ENCODE results near the gene IMP3. TPM values are rescaled to one million over a fixed set of nuclear protein-coding genes. Genes with fewer than 3 reads are reported as not detected.

Gene IMP3
- total RNA-seq, 1 donor from 2014 or later = 68.4 TPM

DNA sequence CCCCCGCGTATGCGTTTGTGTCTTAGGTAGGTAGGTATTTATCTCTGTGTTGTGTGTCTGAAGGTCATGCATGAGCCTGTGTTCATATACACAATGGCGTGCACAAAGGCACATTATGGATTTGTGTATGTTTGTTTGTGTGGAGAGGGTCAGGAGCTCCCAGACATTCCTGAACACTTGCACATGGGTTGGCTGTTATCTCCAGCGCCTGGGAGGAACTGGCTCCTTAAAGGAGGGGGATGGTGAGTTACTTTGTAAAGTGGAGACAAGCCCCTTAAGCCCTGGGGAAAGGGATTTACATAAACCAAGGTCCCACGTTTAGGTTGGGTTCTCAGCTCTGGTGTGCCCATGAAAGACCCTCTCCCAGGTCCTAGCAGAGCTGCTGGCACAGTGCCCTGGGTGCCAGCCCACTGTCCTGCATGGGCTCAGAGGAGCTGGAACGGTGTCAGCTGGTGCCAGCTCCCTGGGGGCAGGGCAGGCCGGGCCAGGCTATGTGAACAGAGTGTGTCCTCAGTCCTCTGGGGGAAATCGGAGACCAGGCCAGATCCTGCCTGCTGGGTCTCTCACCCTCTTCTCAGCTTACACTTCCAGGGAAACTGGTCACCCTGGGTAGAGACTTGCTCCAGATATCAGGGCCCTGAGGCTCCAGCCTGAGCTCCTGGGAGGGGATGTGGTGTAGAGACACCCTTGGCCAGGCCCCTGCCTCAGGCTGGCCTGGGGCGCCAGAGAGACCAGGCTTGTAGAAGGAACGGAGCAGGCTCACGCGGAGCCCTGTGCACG lies 32.8 kb upstream of the IMP3 start:
- no peak for DNase-seq (ENCODE audit: extremely low spot score, unreplicated experiment)
- H3K27me3 Mint-ChIP-seq = no peaks in the 10 kb centered on the region
- peak overlapping the region; percentile 56 for H3K4me3 Mint-ChIP-seq
- H3K4me1 Mint-ChIP-seq (ENCODE audit: unreplicated experiment) = peaks cover 5% of the 10 kb centered on the region
- TF ChIP-seq, protein P1, sequence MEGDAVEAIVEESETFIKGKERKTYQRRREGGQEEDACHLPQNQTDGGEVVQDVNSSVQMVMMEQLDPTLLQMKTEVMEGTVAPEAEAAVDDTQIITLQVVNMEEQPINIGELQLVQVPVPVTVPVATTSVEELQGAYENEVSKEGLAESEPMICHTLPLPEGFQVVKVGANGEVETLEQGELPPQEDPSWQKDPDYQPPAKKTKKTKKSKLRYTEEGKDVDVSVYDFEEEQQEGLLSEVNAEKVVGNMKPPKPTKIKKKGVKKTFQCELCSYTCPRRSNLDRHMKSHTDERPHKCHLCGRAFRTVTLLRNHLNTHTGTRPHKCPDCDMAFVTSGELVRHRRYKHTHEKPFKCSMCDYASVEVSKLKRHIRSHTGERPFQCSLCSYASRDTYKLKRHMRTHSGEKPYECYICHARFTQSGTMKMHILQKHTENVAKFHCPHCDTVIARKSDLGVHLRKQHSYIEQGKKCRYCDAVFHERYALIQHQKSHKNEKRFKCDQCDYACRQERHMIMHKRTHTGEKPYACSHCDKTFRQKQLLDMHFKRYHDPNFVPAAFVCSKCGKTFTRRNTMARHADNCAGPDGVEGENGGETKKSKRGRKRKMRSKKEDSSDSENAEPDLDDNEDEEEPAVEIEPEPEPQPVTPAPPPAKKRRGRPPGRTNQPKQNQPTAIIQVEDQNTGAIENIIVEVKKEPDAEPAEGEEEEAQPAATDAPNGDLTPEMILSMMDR (conservative IDR thresholded peaks at IDR 0.05) = no peak
- H3K9me3 Mint-ChIP-seq = no peaks in the 10 kb centered on the region
- no peaks in the 10 kb centered on the region for H3K36me3 Mint-ChIP-seq
- H3K27ac Mint-ChIP-seq = peak overlapping the region; percentile 71

DNA sequence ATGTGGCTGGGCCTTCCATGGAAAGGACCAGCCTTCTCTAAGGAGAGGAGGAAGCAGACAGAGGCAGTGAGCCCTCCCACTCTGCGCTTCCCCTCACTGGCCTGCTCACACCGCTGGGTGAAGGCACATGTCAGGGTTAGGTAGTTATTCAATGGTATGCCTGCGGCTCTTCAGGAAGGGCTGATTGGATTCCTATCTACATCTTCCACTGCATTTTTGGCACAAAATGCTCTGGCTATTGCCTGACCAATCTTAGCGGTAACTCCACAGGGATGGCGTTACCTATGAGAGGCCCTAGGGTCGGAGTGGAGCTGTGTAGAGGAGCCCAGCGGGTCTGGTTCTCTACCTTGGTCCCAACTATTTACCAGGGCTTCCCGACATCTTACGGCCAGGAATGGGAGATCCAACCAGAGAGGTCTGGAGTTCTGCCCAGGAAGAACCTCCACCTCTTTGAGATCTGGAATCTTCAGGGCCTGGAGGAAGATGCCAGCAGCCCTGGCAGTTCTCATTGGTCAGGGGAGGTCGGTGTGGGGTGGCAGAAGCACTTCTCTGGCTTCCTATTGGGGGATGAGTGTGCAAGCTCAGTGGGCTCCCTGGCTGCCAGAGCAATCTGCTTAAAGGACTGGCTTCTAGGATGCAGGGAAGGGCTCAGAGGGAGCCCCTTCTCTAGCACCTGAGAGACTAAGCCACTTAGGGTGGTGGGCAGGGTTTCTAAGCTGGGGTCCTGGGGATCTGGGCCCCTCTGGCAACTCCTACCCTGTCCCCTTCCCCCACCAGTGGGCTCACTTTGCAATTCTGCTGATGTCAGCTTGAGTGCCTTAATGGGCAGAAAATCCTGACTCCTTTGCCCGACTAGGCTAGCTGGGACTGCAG lies 31.9 kb upstream of the IMP3 start:
- no peak for DNase-seq (ENCODE audit: extremely low spot score, unreplicated experiment)
- H3K9me3 Mint-ChIP-seq = no peaks in the 10 kb centered on the region
- peak overlapping the region; percentile 71 for H3K27ac Mint-ChIP-seq
- TF ChIP-seq, protein P1 (conservative IDR thresholded peaks at IDR 0.05) = no peak
- H3K4me1 Mint-ChIP-seq (ENCODE audit: unreplicated experiment) = peaks cover 5% of the 10 kb centered on the region
- no peaks in the 10 kb centered on the region for H3K27me3 Mint-ChIP-seq
- no peaks in the 10 kb centered on the region for H3K36me3 Mint-ChIP-seq
- peak overlapping the region; percentile 56 for H3K4me3 Mint-ChIP-seq

DNA sequence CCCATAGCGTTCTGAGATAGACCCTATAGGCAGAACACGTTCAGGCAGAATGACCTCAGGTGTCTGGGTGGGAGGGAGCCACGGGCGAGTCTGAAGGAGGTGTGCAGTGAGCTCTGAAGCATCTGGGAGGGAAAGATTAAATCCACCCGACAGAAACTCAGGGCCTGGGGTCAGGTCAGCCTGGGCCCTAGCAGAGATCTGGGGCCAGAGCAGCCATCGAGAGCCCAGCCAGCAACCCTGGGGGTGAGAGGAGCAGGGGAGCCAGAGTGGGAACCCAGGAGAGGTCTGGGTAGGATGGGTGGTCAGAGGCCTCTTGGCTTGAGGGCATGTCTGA lies 29.8 kb upstream of the IMP3 start:
- no peak overlapping the region for H3K4me3 Mint-ChIP-seq
- peaks cover 16% of the 10 kb centered on the region for H3K4me1 Mint-ChIP-seq (ENCODE audit: unreplicated experiment)
- H3K27me3 Mint-ChIP-seq = no peaks in the 10 kb centered on the region
- H3K36me3 Mint-ChIP-seq = no peaks in the 10 kb centered on the region
- DNase-seq (ENCODE audit: extremely low spot score, unreplicated experiment) = no peak
- H3K9me3 Mint-ChIP-seq = no peaks in the 10 kb centered on the region
- no peak overlapping the region for H3K27ac Mint-ChIP-seq
- TF ChIP-seq, protein P1 (conservative IDR thresholded peaks at IDR 0.05) = no peak

DNA sequence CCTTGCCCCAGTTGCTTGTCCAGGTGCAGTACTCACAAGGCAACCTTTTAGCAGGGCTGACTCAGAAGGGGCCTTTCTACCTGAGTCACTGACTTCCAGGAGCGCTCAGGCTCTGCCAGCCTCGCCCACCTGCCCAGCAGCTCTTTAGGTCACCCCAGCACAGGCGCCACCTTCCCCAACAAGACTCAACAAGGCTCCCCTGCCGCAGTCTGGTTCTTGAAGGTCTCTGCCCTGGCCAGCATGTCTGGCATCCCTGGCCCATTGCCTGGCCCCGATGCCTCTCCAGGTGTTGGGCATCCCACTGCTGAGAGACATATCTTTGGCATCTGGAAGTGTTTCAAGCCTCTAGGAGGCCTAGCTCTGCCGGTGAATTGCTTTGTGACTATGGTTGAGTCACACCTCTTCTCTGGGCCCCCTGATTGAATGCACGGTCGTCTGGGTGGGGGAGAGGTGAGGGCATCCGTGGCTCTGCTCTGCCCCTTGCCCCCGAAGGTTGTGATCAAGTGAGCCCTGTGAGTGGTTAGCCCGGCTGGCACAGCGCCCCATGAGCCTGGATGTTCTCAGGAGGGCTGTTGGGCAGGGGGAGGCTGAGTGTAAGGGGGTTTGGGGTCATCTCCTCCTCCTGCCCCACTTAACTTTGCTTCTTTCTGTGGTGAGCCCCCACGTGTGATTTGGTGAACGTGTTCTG lies 29.3 kb upstream of the IMP3 start:
- TF ChIP-seq, protein P1 (conservative IDR thresholded peaks at IDR 0.05) = no peak
- H3K36me3 Mint-ChIP-seq = no peaks in the 10 kb centered on the region
- peaks cover 16% of the 10 kb centered on the region for H3K4me1 Mint-ChIP-seq (ENCODE audit: unreplicated experiment)
- H3K4me3 Mint-ChIP-seq = no peak overlapping the region
- DNase-seq (ENCODE audit: extremely low spot score, unreplicated experiment) = no peak
- H3K27me3 Mint-ChIP-seq = no peaks in the 10 kb centered on the region
- no peaks in the 10 kb centered on the region for H3K9me3 Mint-ChIP-seq
- no peak overlapping the region for H3K27ac Mint-ChIP-seq

DNA sequence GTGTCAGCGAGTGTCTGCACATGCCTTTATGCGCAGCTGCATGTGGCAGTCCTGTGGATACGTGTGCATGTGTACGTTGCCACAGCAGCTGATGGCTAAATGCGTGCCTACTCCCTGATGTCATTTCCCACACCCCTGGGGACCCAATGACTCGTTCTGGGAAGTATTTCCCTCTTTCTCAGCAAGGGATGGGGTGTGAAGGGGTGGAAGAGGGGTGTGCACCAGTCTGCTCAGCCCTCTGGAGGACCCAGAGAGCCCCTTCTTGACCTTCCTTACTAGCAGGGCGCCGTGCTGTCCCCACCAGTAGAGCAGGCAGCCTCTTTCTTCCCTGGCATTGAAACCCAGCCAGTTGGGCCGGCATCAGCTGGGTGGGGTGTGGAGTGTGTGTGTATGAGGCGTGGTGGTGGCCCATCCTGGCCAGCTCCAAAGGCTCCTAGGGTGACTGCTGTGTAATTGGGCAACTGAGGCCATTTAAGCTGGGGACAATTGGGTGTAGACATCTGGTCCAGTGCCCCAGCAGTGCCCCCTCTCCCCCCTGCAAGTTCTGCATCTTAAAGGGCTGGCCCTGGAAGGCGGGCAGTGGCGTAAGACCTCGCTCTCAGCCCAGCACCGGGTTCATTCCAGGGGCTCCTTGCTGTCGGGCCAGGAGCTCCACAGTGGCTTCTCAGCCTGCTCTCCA lies 26.9 kb upstream of the IMP3 start:
- TF ChIP-seq, protein P1 (conservative IDR thresholded peaks at IDR 0.05) = no peak
- Mint-ChIP-seq H3K9me3 (no peaks in the 10 kb centered on the region), H3K27ac (peak overlapping the region; percentile 82), H3K27me3 (no peaks in the 10 kb centered on the region), H3K4me1 (ENCODE audit: unreplicated experiment) (peaks cover 11% of the 10 kb centered on the region), H3K4me3 (no peak overlapping the region), H3K36me3 (no peaks in the 10 kb centered on the region)
- no peak for DNase-seq (ENCODE audit: extremely low spot score, unreplicated experiment)

Measured in type B pancreatic cell (in vitro differentiated cells).